Erythroblast (primary cell): ENCODE measurements around the gene FMNL3.

Experiments used
- GATA1 ChIP-seq: IDR thresholded peaks from 2 replicates; pipeline ENCODE4 v1.6.1; 2011; ENCODE audit warnings: low read depth, mild to moderate bottlenecking, control low read depth, low read length, moderate library complexity
- POLR2A ChIP-seq: IDR thresholded peaks from 2 replicates; pipeline ENCODE4 v1.6.1; 2011; ENCODE audit warnings: mild to moderate bottlenecking, low read length

DNA sequence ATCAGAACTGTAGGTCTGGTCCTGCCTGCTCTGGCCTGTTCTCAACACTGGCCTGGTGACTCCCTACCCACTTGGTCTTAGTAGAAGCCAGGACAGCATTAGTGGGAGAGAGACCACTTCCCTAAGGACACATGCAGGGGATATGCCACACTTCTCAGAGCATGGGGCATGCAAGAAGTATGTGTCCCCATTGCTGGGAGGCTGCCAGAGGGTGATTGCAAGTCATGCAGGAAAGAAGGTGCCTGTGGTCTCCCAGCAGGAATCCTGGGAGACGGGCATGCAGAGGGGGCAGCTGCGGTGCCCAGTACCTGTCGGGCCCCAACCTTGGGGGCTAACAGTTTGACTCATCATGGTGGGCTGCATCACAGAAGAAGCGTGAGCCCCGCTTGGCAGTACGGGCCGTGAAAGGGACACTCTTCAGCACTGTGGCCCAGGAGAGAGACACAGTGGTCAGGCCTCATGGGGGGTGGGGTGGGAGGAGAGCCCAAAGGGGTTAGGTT, 60.8 kb downstream of the FMNL3 start:
- no peak for TF ChIP-seq POLR2A
- no peak for TF ChIP-seq GATA1
